SK-N-SH (cell line): ENCODE measurements around the gene LTBP2. TPM values are rescaled to one million over a fixed set of nuclear protein-coding genes. Genes with fewer than 3 reads are reported as not detected.

Experiments used
- CTCF ChIA-PET: fragments of 300-600, 350-600 bp; formaldehyde crosslinking; extraction: SDS; loops from one replicate; lab custom pipeline; 2021; lab: Yijun Ruan, JAX
- POLR2A ChIA-PET: fragments of 350-600 bp; sonication (Branson Sonifier 250); formaldehyde crosslinking; extraction: SDS; loops from one replicate; lab custom pipeline; 2020; ENCODE audit warnings: antibody characterized with exemption, inconsistent platforms; lab: Yijun Ruan, JAX
- DNase-seq: peaks from one replicate; pipeline ENCODE4 v3.0.0; 2012
- H2AFZ ChIP-seq: fragments of 200-600 bp; sonication (generic); 2 replicates; pipeline ENCODE4 v1.8.1; 2016; ENCODE audit warnings: antibody characterized with exemption, mild to moderate bottlenecking, low read depth
- H3F3A ChIP-seq: fragments of 200-600 bp; sonication (generic); replicated peaks from 2 replicates; pipeline ENCODE3; 2016; ENCODE audit warnings: antibody characterized with exemption, mild to moderate bottlenecking; ENCODE audit not compliant: insufficient read depth
- H3K27ac ChIP-seq, 2 experiments: fragments of 200-500 bp in 1 of 2; fragments of 200-600 bp in 1 of 2; sonication (Bioruptor generic) in 1 of 2; sonication (generic), shearing (Covaris generic) in 1 of 2; 2 replicates each; pipeline versions ENCODE4 v1.5.1 to v1.6.1; 2014 to 2016; ENCODE audit warnings: low read depth in 2 of 2, inconsistent platforms in 1 of 2, low read length in 1 of 2, mild to moderate bottlenecking in 1 of 2, mixed read lengths in 1 of 2
- H3K27me3 ChIP-seq: fragments of 200-600 bp; sonication (generic), shearing (Covaris generic); 2 replicates; pipeline ENCODE4 v1.6.1; 2016; ENCODE audit warnings: mixed run types; ENCODE audit not compliant: insufficient read depth
- H3K36me3 ChIP-seq, 2 experiments: fragments of 200-500 bp in 1 of 2; fragments of 200-600 bp in 1 of 2; sonication (Bioruptor generic) in 1 of 2; sonication (generic) in 1 of 2; replicated peaks in 1 of 2; 2 replicates each; pipeline versions ENCODE3 to v1.5.1; 2014 to 2016; ENCODE audit warnings: low read length in 1 of 2, mild to moderate bottlenecking in 1 of 2; ENCODE audit not compliant: insufficient read depth in 2 of 2, control insufficient read depth in 1 of 2
- H3K4me1 ChIP-seq, 2 experiments: fragments of 200-500 bp in 1 of 2; fragments of 200-600 bp in 1 of 2; sonication (Bioruptor generic) in 1 of 2; sonication (generic), shearing (Covaris generic) in 1 of 2; 2 replicates each; pipeline versions ENCODE4 v1.5.1 to v1.6.1; 2014 to 2016; ENCODE audit warnings: low read depth in 1 of 2, low read length in 1 of 2, mixed run types in 1 of 2; ENCODE audit not compliant: insufficient read depth in 2 of 2, control insufficient read depth in 1 of 2
- H3K4me2 ChIP-seq: fragments of 200-600 bp; sonication (generic), shearing (Covaris generic); 2 replicates; pipeline ENCODE4 v1.6.1; 2017; ENCODE audit warnings: mixed run types
- H3K4me3 ChIP-seq, 2 experiments: fragments of 200-500 bp in 1 of 2; fragments of 200-600 bp in 1 of 2; sonication (Bioruptor generic) in 1 of 2; sonication (generic), shearing (Covaris generic) in 1 of 2; 2 replicates each; pipeline versions ENCODE4 v1.5.1 to v1.8.1; 2014 to 2016; ENCODE audit warnings: low read depth in 2 of 2, inconsistent platforms in 1 of 2, low read length in 1 of 2, mild to moderate bottlenecking in 1 of 2, mixed read lengths in 1 of 2, moderate library complexity in 1 of 2
- H3K79me2 ChIP-seq: fragments of 200-600 bp; sonication (generic); 2 replicates; pipeline ENCODE4 v1.8.1; 2017; ENCODE audit warnings: mild to moderate bottlenecking; ENCODE audit not compliant: insufficient read depth
- H3K9ac ChIP-seq: fragments of 200-600 bp; sonication (generic); 2 replicates; pipeline ENCODE4 v1.6.1; 2017; ENCODE audit warnings: mixed run types
- H3K9me2 ChIP-seq: fragments of 200-600 bp; sonication (generic); 2 replicates; pipeline ENCODE4 v1.6.1; 2017; ENCODE audit warnings: mixed run types
- H3K9me3 ChIP-seq: fragments of 200-600 bp; sonication (generic); 2 replicates; pipeline ENCODE4 v1.6.1; 2017; ENCODE audit warnings: mixed run types, mild to moderate bottlenecking, moderate library complexity
- H4K20me1 ChIP-seq: fragments of 200-600 bp; sonication (generic); 2 replicates; pipeline ENCODE4 v1.6.1; 2017; ENCODE audit warnings: mild to moderate bottlenecking, mixed run types; ENCODE audit not compliant: insufficient read depth
- ELF1 ChIP-seq: IDR thresholded peaks from 2 replicates; pipeline ENCODE4 v1.4.0; 2012
- EZH2phosphoT487 ChIP-seq: fragments of 200-600 bp; sonication (generic); IDR thresholded peaks from 2 replicates; pipeline ENCODE4 v1.6.1; 2017; ENCODE audit warnings: low read depth, mixed run types, mild to moderate bottlenecking, antibody characterized with exemption, moderate library complexity, borderline replicate concordance
- JUND ChIP-seq: IDR thresholded peaks from 2 replicates; pipeline ENCODE4 v1.4.0; 2012
- MXI1 ChIP-seq: IDR thresholded peaks from 2 replicates; pipeline ENCODE4 v1.6.1; 2012; ENCODE audit warnings: mild to moderate bottlenecking, low read depth, low read length, improper control_type of control experiment
- POLR2AphosphoS5 ChIP-seq: IDR thresholded peaks from 2 replicates; pipeline ENCODE4 v1.6.1; 2012; ENCODE audit warnings: low read depth, low read length
- RAD21 ChIP-seq: IDR thresholded peaks from 2 replicates; pipeline ENCODE4 v1.6.1; 2012; ENCODE audit warnings: mild to moderate bottlenecking, low read length
- WGBS: methylation state at CpG from one replicate; pipeline ENCODE4 v1.1.6; 2017; ENCODE audit warnings: low lambda C conversion rate; 5-methylcytosine and 5-hydroxymethylcytosine counted together
- polyA plus RNA-seq, 3 experiments: library from polyadenylated mRNA; depleted of rRNA; stranded (reverse); fragments of >200 nt; gene quantifications; 2 replicates each; pipeline ENCODE4 v1.2.3, GENCODE V29; 2012
- TF ChIP-seq, protein P1 (sequence below): fragments of 200-600 bp; sonication (generic); IDR thresholded peaks from 2 replicates; pipeline ENCODE4 v1.6.1; 2017; ENCODE audit warnings: antibody characterized with exemption, mild to moderate bottlenecking, moderate library complexity
- TF ChIP-seq, protein P2 (sequence below): IDR thresholded peaks from 2 replicates; pipeline ENCODE4 v1.4.0; 2012; ENCODE audit warnings: low read depth, borderline replicate concordance
- TF ChIP-seq, protein P3 (sequence below): IDR thresholded peaks from 2 replicates; pipeline ENCODE4 v1.4.0; 2012; ENCODE audit warnings: low read depth, borderline replicate concordance

LTBP2 gene
- polyA plus RNA-seq, 1 of the 3 experiments (the other 2 are of a cell fraction): 58.8 TPM

DNA sequence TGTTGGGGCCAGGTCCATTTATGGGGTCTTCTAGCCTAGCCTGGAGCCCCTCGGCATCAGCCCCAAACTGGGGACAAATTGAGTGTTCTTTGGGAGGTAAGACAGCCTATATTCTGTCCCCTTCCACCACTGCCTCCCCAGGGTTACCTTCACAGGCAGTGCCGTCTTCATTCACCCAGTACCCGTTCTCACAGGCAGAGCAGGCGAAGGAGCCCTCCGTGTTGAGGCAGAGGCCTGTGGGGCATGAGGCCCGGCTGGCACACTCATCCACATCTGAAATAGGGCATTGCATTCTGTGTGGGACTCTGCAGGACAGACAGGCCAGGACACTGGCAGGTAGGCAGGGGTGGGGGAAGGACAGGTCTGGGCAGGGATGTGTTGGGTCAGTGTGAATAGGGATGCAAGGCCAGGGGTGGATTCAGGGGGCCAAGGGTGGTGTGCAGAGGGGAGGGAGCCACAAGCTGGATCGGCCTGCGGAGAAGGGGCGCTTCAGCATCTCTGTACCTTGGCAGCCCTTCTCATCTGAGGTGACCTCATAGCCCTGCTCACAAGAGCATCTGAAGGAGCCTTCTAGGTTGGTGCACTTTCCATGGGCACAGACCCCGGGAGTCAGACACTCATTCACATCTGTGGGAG is 102.3 kb downstream of the LTBP2 start:
- Histone ChIP-seq H3F3A (peaks cover 3% of the 10 kb centered on the region), H3K27ac (no peak overlapping the region), H3K79me2 (no peaks in the 10 kb centered on the region), H3K9ac (no peak overlapping the region), H3K4me3 (no peak overlapping the region), H3K27me3 (no peaks in the 10 kb centered on the region), H3K36me3 (peaks cover 22 to 71% of the 10 kb centered on the region in 2 experiments), H3K4me2 (no peak overlapping the region), H3K4me1 (peaks cover 0 to 4% of the 10 kb centered on the region in 2 experiments; a peak in 1 of 4 replicates), H2AFZ (no peak overlapping the region), H3K9me2 (no peaks in the 10 kb centered on the region), H4K20me1 (no peaks in the 10 kb centered on the region), H3K9me3 (no peaks in the 10 kb centered on the region)
- DNase-seq: no peak
- ChIA-PET POLR2A (no interaction called here), CTCF (interaction anchor here (1.2 to 3.1 kb wide), 5 partner anchors 14 to 101 kb away, joined by 3 to 28 read pairs (median 4); partner anchors contain the start of gene LTBP2)
- TF ChIP-seq, protein P1, sequence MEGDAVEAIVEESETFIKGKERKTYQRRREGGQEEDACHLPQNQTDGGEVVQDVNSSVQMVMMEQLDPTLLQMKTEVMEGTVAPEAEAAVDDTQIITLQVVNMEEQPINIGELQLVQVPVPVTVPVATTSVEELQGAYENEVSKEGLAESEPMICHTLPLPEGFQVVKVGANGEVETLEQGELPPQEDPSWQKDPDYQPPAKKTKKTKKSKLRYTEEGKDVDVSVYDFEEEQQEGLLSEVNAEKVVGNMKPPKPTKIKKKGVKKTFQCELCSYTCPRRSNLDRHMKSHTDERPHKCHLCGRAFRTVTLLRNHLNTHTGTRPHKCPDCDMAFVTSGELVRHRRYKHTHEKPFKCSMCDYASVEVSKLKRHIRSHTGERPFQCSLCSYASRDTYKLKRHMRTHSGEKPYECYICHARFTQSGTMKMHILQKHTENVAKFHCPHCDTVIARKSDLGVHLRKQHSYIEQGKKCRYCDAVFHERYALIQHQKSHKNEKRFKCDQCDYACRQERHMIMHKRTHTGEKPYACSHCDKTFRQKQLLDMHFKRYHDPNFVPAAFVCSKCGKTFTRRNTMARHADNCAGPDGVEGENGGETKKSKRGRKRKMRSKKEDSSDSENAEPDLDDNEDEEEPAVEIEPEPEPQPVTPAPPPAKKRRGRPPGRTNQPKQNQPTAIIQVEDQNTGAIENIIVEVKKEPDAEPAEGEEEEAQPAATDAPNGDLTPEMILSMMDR: no peak
- 98% methylated on average over 10 of the region's 10 CpGs for WGBS

DNA sequence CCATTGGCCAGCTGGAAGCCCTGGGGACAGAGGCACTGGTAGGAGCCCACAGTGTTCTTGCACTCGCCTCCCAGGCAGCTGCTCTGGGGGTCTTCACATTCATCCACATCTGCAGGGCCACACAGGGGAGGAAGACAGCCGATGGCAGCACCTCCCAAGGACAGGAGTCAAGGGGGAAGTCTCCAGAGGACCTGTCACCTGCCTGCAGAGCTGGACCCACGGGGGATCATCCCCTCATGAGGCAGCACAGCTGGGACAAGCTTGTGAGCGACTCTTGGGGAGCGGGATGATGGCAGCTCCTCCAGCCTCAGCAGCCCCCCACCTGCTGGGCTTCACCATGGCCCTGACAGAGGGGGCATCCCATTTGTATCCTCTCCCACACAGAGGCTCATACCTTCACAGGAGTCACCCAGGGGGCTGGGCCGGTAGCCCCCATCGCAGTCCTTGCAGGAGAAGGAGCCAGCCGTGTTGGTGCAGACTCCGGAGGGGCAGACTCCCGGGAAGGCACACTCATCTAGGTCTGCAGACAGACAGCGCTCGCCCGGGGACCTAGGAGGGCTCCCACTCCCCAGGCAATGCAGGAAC is 103.1 kb downstream of the LTBP2 start:
- Histone ChIP-seq H3K4me3 (no peak overlapping the region), H3K9me3 (no peaks in the 10 kb centered on the region), H3K27ac (no peak overlapping the region), H3K27me3 (no peaks in the 10 kb centered on the region), H3K9me2 (no peaks in the 10 kb centered on the region), H3K79me2 (no peaks in the 10 kb centered on the region), H3K36me3 (peaks cover 17 to 72% of the 10 kb centered on the region in 2 experiments), H3K9ac (no peak overlapping the region), H3F3A (peaks cover 3% of the 10 kb centered on the region), H3K4me1 (peaks cover 0 to 4% of the 10 kb centered on the region in 2 experiments; a peak in 1 of 4 replicates), H2AFZ (no peak overlapping the region), H4K20me1 (no peaks in the 10 kb centered on the region), H3K4me2 (no peak overlapping the region)
- WGBS: 93% methylated on average over 3 of the region's 13 CpGs
- CTCF ChIA-PET: interaction anchor here (0.8 to 3.1 kb wide), 13 partner anchors 9 to 129 kb away, joined by 3 to 28 read pairs (median 4); partner anchors contain the start of gene LTBP2
- POLR2A ChIA-PET: no interaction called here
- TF ChIP-seq, protein P2, sequence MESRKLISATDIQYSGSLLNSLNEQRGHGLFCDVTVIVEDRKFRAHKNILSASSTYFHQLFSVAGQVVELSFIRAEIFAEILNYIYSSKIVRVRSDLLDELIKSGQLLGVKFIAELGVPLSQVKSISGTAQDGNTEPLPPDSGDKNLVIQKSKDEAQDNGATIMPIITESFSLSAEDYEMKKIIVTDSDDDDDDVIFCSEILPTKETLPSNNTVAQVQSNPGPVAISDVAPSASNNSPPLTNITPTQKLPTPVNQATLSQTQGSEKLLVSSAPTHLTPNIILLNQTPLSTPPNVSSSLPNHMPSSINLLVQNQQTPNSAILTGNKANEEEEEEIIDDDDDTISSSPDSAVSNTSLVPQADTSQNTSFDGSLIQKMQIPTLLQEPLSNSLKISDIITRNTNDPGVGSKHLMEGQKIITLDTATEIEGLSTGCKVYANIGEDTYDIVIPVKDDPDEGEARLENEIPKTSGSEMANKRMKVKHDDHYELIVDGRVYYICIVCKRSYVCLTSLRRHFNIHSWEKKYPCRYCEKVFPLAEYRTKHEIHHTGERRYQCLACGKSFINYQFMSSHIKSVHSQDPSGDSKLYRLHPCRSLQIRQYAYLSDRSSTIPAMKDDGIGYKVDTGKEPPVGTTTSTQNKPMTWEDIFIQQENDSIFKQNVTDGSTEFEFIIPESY: no peak
- TF ChIP-seq, protein P3, sequence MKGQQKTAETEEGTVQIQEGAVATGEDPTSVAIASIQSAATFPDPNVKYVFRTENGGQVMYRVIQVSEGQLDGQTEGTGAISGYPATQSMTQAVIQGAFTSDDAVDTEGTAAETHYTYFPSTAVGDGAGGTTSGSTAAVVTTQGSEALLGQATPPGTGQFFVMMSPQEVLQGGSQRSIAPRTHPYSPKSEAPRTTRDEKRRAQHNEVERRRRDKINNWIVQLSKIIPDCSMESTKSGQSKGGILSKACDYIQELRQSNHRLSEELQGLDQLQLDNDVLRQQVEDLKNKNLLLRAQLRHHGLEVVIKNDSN: no peak
- TF ChIP-seq EZH2phosphoT487: no peak
- no peak for TF ChIP-seq POLR2AphosphoS5
- no peak for TF ChIP-seq JUND
- no peak for TF ChIP-seq MXI1
- TF ChIP-seq RAD21: no peak
- no peak for TF ChIP-seq ELF1
- DNase-seq: no peak
